Stimulated activated naive CD8-positive, alpha-beta T cell treated with anti-CD3 and anti-CD28 coated beads, Interleukin-15, Interleukin-2, amounts not matched to agents 100 ng/mL and 50 ng/mL, for 24 hours (primary cell): ENCODE results near the gene CACNA2D4.

Experiments used
- H3K27ac Mint-ChIP-seq: one replicate; pipeline ENCODE4 v1.8.0; 2021; ENCODE audit warnings: mild to moderate bottlenecking, mixed read lengths
- H3K27me3 Mint-ChIP-seq: one replicate; pipeline ENCODE4 v1.8.0; 2021; ENCODE audit warnings: mixed read lengths
- H3K36me3 Mint-ChIP-seq: one replicate; pipeline ENCODE4 v1.8.0; 2021; ENCODE audit warnings: low read depth, mixed read lengths
- H3K4me1 Mint-ChIP-seq: one replicate; pipeline ENCODE4 v1.8.0; 2021; ENCODE audit warnings: low read depth, mixed read lengths
- H3K4me3 Mint-ChIP-seq: one replicate; pipeline ENCODE4 v1.8.0; 2021; ENCODE audit warnings: mild to moderate bottlenecking, mixed read lengths
- H3K9me3 Mint-ChIP-seq: one replicate; pipeline ENCODE4 v1.8.0; 2021; ENCODE audit warnings: mixed read lengths

Gene CACNA2D4

GRCh38 chr12:1915082-1915968, 3.1 kb downstream of the CACNA2D4 start:
- Mint-ChIP-seq H3K4me3 (no peak overlapping the region), H3K27ac (peak overlapping the region; percentile 19), H3K36me3 (no peaks in the 10 kb centered on the region)

GRCh38 chr12:1914114-1914911, 4.1 kb downstream of the CACNA2D4 start:
- Mint-ChIP-seq H3K9me3 (no peaks in the 10 kb centered on the region), H3K27ac (no peak overlapping the region), H3K27me3 (no peaks in the 10 kb centered on the region), H3K4me3 (no peak overlapping the region), H3K36me3 (no peaks in the 10 kb centered on the region), H3K4me1 (peaks cover 15% of the 10 kb centered on the region)

More at GRCh38 chr12:1915082-1915968, 3.1 kb downstream of the CACNA2D4 start:
- Mint-ChIP-seq H3K9me3 (no peaks in the 10 kb centered on the region), H3K27me3 (no peaks in the 10 kb centered on the region), H3K4me1 (peaks cover 15% of the 10 kb centered on the region)

- Mint-ChIP-seq H3K4me3 (no peak overlapping the region), H3K4me1 (peaks cover 12% of the 10 kb centered on the region), H3K27ac (no peak overlapping the region), H3K9me3 (no peaks in the 10 kb centered on the region), H3K36me3 (no peaks in the 10 kb centered on the region), H3K27me3 (peaks cover 3% of the 10 kb centered on the region)
These were observed 4.9 kb downstream of the CACNA2D4 start for GRCh38 chr12:1913377-1914113.

- Mint-ChIP-seq H3K27me3 (peaks cover 3% of the 10 kb centered on the region), H3K4me3 (no peak overlapping the region), H3K36me3 (no peaks in the 10 kb centered on the region), H3K9me3 (no peaks in the 10 kb centered on the region), H3K4me1 (peaks cover 14% of the 10 kb centered on the region), H3K27ac (no peak overlapping the region)
These were observed 5.7 kb downstream of the CACNA2D4 start for GRCh38 chr12:1912580-1913376.

GRCh38 chr12:1911598-1912575, 6.6 kb downstream of the CACNA2D4 start:
- H3K9me3 Mint-ChIP-seq, result no peaks in the 10 kb centered on the region
- no peak overlapping the region for H3K4me3 Mint-ChIP-seq
- no peaks in the 10 kb centered on the region for H3K36me3 Mint-ChIP-seq
- H3K27ac Mint-ChIP-seq, result no peak overlapping the region
- H3K27me3 Mint-ChIP-seq, result peaks cover 3% of the 10 kb centered on the region
- peaks cover 16% of the 10 kb centered on the region for H3K4me1 Mint-ChIP-seq

- Mint-ChIP-seq H3K27me3 (peaks cover 3% of the 10 kb centered on the region), H3K36me3 (no peaks in the 10 kb centered on the region), H3K4me1 (peaks cover 4% of the 10 kb centered on the region), H3K9me3 (peaks cover 12% of the 10 kb centered on the region), H3K4me3 (no peak overlapping the region), H3K27ac (no peak overlapping the region)
These were observed 8.0 kb downstream of the CACNA2D4 start for GRCh38 chr12:1910468-1910867.

GRCh38 chr12:1908758-1909157, 9.7 kb downstream of the CACNA2D4 start:
- Mint-ChIP-seq H3K36me3 (no peaks in the 10 kb centered on the region), H3K27ac (no peak overlapping the region), H3K4me3 (no peak overlapping the region), H3K9me3 (peaks cover 21% of the 10 kb centered on the region), H3K27me3 (peaks cover 3% of the 10 kb centered on the region), H3K4me1 (peaks cover 4% of the 10 kb centered on the region)

- peaks cover 24% of the 10 kb centered on the region for H3K9me3 Mint-ChIP-seq
- peaks cover 3% of the 10 kb centered on the region for H3K27me3 Mint-ChIP-seq
- H3K27ac Mint-ChIP-seq, result no peak overlapping the region
- H3K4me1 Mint-ChIP-seq, result peaks cover 4% of the 10 kb centered on the region
- no peaks in the 10 kb centered on the region for H3K36me3 Mint-ChIP-seq
- H3K4me3 Mint-ChIP-seq, result peak overlapping the region; percentile 23
These were observed 10.5 kb downstream of the CACNA2D4 start for GRCh38 chr12:1907652-1908611.

GRCh38 chr12:1906579-1906978, 11.9 kb downstream of the CACNA2D4 start:
- Mint-ChIP-seq H3K9me3 (peaks cover 24% of the 10 kb centered on the region), H3K27me3 (peaks cover 11% of the 10 kb centered on the region), H3K27ac (no peak overlapping the region), H3K4me3 (no peak overlapping the region), H3K36me3 (no peaks in the 10 kb centered on the region), H3K4me1 (peaks cover 4% of the 10 kb centered on the region)

GRCh38 chr12:1904875-1905274, 13.6 kb downstream of the CACNA2D4 start:
- Mint-ChIP-seq H3K4me1 (peaks cover 4% of the 10 kb centered on the region), H3K4me3 (no peak overlapping the region), H3K27me3 (peaks cover 11% of the 10 kb centered on the region), H3K27ac (no peak overlapping the region), H3K9me3 (peaks cover 24% of the 10 kb centered on the region), H3K36me3 (no peaks in the 10 kb centered on the region)

- no peak overlapping the region for H3K4me3 Mint-ChIP-seq
- H3K4me1 Mint-ChIP-seq, result no peaks in the 10 kb centered on the region
- peaks cover 13% of the 10 kb centered on the region for H3K27me3 Mint-ChIP-seq
- no peak overlapping the region for H3K27ac Mint-ChIP-seq
- H3K9me3 Mint-ChIP-seq, result peaks cover 11% of the 10 kb centered on the region
- H3K36me3 Mint-ChIP-seq, result no peaks in the 10 kb centered on the region
These were observed 21.5 kb downstream of the CACNA2D4 start for GRCh38 chr12:1896964-1897363.

GRCh38 chr12:1890810-1891209, 27.6 kb downstream of the CACNA2D4 start:
- no peak overlapping the region for H3K4me3 Mint-ChIP-seq
- no peaks in the 10 kb centered on the region for H3K36me3 Mint-ChIP-seq
- H3K27me3 Mint-ChIP-seq, result peaks cover 26% of the 10 kb centered on the region
- no peaks in the 10 kb centered on the region for H3K4me1 Mint-ChIP-seq
- no peak overlapping the region for H3K27ac Mint-ChIP-seq
- H3K9me3 Mint-ChIP-seq, result peaks cover 21% of the 10 kb centered on the region
